GM19099 (cell line): Measurements from ENCODE around the gene SLC15A4.
A peak's percentile ranks its signal among the peaks of the same experiment; 100 is the strongest.

Source experiments
- POLR2A ChIP-seq: IDR thresholded peaks from 3 replicates; pipeline ENCODE4 v1.6.1; 2011; ENCODE audit warnings: low read depth; ENCODE audit not compliant: insufficient read length; ENCODE audit errors: extremely low read depth

SLC15A4 gene

GRCh38 chr12:128850400-128850799, 26.6 kb upstream of the SLC15A4 start:
- no peak for TF ChIP-seq POLR2A

- TF ChIP-seq POLR2A = no peak
Observed at GRCh38 chr12:128848371-128848770, 24.6 kb upstream of the SLC15A4 start.

GRCh38 chr12:128844031-128844635, 20.4 kb upstream of the SLC15A4 start:
- TF ChIP-seq POLR2A = no peak

- TF ChIP-seq POLR2A = no peak
Observed at GRCh38 chr12:128843538-128843937, 19.8 kb upstream of the SLC15A4 start.

- no peak for TF ChIP-seq POLR2A
Observed at GRCh38 chr12:128842579-128842978, 18.8 kb upstream of the SLC15A4 start.

- no peak for TF ChIP-seq POLR2A
Observed at GRCh38 chr12:128840862-128841468, 17.2 kb upstream of the SLC15A4 start.

GRCh38 chr12:128833418-128833817, 9.7 kb upstream of the SLC15A4 start:
- no peak for TF ChIP-seq POLR2A

- no peak for TF ChIP-seq POLR2A
Observed at GRCh38 chr12:128830505-128830893, 6.7 kb upstream of the SLC15A4 start.

- TF ChIP-seq POLR2A = no peak
Observed at GRCh38 chr12:128829861-128830504, 6.2 kb upstream of the SLC15A4 start.

GRCh38 chr12:128827724-128828123, 4.0 kb upstream of the SLC15A4 start:
- no peak for TF ChIP-seq POLR2A

GRCh38 chr12:128825835-128826234, 2.1 kb upstream of the SLC15A4 start:
- no peak for TF ChIP-seq POLR2A

- TF ChIP-seq POLR2A = no peak
Observed at GRCh38 chr12:128823216-128823915, 392 bp downstream of the SLC15A4 start.

- peak; percentile 59 for TF ChIP-seq POLR2A
Observed at GRCh38 chr12:128820723-128821432, 2.9 kb downstream of the SLC15A4 start.

GRCh38 chr12:128820253-128820652, 3.5 kb downstream of the SLC15A4 start:
- no peak for TF ChIP-seq POLR2A
